Measurements from ENCODE around the gene OPA3.
A peak's percentile ranks its signal among the peaks of the same experiment; 100 is the strongest.

Gene OPA3

DNA sequence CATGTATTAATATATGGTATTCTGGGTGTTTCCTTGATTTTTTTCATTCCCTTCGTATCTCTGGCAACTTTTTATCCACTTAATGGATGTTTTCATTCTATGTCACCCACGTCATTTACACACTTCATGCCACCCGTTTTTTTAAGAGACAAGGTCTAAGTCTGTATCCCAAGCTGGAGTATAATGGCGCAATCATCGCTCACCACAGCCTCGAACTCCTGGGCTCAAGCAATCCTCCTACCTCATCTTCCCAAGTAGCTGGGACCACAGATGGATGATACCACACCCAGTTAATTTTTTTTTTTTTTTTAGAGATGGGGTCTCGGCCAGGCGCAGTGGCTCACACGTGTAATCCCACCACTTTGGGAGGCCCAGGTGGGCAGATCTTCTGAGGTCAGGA, 80.7 kb downstream of the OPA3 start:
- no peak for DNase-seq (ENCODE audit: low spot score)

DNA sequence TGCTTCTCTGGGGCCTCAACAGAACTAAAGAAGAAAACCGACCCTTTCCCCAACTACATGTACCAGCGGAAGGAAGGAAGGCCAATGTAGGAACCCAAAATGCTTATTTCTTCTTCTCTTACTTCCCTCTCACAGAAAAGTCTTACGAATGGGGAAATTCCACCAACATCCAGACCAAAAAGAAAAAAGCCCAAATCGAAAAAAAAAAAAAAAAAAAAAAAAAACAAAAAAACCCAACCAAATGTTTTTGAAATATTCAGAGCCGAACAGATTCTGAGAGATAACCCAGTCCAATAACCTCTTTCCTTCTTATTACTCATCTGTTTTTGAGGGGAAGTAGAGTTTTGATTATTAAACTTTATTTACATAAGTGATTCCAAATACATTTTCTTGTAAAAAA, 82.5 kb downstream of the OPA3 start:
- DNase-seq (ENCODE audit: low spot score): no peak

DNA sequence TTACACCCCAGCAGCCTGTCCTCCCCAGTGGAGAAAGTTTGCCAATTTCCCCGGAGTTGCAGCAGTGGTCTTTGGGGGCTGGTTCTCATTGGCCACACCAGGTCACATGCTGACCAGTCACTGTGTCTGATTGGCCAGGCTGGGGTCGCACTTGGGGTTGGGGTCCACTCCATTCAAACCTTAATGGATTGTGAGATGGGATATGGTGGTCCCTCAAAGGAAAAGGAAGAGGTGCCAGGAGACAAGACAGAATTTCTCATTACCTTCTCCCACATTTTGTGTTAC, 82.9 kb downstream of the OPA3 start:
- no peak for DNase-seq (ENCODE audit: low spot score)

DNA sequence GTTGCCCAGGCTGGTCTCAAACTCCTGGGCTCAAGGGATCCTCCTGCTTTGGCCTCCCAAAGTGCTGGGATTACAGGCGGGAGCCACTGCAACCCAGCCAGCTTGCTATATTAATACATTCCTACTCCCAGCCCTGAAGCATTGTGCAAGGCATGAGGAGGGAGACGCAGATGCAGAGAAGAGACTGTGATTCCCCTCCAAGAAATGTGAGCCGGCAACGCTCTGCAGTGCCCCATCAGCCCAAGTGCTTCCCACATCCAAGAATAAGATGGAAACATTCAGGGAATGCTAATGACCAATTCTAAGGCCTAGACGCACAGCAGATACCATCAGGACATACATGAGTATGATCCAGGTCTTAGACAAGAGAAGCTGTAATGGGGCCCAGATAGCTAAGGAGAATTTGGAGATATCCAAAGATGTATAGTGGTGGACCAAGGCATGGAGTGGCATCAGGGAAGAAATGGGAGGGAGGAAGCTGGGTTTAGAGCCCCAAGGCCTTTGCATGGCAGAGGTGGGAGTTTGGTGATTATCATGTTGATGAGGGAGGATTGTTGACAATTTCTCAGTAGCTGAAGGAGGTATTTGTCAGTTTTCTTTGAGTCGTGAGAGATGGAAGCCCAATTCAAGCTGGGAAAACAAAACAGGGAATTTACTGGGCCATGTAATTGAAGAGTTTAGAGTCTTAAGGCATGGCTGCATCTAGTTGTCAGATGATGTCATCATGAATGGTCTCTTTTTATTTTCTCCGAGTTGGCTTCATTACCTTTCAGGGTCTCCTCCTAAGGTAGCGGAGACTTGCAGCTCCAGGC, 83.5 kb downstream of the OPA3 start:
- DNase-seq (ENCODE audit: low spot score): no peak

DNA sequence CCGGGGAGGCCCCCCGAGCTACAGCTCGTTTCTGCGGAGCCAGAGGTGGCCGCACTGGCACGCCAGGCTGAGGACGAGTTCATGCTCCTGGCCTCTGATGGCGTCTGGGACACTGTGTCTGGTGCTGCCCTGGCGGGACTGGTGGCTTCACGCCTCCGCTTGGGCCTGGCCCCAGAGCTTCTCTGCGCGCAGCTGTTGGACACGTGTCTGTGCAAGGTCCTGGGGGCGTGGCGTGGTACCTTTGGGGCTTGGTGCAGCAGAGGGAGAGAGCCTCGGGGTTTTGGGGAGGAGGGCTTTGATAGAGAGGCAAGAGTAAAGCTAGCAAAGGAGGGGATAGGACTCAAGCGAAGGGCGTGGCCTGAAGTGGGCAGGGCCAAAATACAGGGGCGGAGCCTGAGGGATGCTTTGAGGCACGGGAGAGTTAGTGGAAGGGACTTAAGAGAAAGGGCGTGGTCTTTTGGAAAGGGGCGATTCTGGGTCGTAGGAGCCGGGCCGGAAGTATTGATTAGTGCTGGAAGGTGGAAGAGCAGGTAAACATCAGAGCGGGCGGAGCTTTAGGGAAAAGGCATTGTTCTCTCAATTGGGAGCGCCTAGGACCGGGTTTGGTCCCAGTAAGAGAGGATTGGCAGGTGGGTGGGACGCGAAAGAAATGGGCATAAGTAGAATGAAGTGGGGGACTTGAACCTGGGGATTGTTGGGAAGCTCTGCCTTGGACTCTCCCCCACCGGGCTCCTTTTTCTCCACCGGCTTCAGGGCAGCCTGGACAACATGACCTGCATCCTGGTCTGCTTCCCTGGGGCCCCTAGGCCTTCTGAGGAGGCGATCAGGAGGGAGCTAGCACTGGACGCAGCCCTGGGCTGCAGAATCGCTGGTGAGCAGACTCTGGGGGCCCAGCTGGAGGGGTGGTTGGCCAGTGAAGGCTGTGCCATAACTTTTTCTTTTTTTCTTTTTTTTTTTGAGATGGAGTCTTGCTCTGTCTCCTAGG, 85.1 kb downstream of the OPA3 start:
- peak; percentile 36 for DNase-seq (ENCODE audit: low spot score)

DNA sequence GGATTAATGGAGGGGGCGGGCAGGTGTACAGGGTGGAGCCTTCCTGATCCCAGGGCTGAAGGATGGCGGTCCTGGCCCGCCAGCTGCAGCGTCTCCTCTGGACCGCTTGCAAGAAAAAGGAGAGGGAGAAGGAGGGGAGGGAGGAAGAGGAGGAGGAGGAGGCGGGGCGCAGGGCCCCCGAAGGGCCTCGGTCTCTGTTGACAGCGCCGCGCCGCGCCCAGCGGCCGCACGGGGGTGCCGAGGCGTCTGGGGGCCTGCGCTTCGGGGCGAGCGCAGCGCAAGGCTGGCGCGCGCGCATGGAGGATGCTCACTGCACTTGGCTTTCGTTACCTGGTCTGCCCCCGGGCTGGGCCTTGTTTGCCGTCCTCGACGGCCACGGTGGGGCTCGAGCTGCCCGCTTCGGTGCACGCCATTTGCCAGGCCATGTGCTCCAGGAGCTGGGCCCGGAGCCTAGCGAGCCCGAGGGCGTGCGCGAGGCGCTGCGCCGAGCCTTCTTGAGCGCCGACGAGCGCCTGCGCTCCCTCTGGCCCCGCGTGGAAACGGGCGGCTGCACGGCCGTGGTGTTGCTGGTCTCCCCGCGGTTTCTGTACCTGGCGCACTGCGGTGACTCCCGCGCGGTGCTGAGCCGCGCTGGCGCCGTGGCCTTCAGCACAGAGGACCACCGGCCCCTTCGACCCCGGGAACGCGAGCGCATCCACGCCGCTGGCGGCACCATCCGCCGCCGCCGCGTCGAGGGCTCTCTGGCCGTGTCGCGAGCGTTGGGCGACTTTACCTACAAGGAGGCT, 86.0 kb downstream of the OPA3 start, which contains the start of gene PPM1N:
Gene PPM1N (plus strand): TSS at position 33 of the 785 bp plus-strand sequence. CDS start 30 bp downstream, at position 63.
- DNase-seq (ENCODE audit: low spot score): peak; percentile 39

DNA sequence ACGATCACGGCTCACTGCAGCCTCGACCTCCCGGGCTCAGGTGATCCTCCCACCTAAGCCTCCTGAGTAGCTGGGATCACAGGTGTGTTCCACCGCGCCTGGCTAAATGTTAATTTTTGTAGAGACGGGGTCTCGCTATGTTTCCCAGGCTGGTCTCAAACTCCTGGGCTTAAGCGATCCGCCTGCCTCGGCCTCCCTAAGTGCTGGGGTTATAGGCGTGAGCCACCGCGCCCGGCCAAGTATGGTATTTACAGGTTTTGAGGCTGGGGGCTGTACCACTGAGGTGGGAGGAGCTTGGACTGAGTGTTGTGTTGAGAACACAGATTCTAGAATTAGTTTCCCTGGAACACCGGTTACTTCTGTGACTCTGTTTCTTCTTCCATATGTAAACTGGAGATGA, 86.8 kb downstream of the OPA3 start:
- no peak for DNase-seq (ENCODE audit: low spot score)

DNA sequence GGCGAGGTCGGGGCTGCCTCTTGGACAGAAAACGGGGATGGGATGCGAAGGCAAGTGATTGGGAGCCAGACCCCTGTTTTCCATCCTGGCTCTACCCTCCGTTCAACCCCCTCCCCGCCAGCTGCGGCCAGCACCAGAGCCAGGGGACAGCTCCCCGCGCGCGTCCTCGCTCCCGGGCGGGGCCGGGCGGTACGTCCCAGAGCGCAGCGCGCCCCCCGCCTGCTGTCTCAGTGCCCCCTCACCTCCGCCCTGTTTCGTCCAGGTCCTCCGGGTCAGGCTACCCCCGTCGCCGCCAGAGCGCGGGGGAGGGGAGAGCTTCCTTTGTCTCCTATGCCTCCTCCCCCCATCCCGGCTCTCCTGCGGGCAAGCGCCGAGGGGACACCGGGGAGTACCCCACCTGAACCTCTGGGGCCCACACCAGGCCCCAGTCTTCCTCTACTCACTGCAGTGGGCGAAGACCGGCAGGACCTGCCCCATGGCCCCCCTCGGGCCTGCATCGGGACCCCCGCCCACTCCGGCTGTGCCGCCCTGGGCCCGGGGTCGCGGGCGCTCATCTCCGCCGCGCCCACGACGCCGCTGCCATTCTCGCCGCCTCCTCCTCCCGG, 88.2 kb downstream of the OPA3 start:
- DNase-seq (ENCODE audit: low spot score): peak; percentile 52

DNA sequence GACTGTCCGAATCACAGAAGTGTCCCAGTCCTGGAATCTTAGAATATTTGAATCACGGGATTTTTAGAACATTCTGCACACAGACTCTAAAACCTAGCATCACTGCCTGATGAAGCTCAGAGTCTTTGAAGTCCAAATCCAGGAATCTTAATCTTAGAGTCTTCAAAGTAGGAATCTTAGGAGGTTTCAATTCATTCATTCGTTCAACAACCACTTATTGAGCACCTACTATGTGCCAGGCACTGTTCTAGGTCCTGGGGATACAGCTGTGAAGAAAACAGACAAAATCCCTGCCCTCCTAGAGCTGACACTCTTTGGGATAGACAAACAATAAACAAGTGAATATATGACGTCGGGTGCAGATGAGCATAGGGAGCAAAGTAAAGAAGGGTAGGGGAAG, 89.4 kb downstream of the OPA3 start:
- no peak for DNase-seq (ENCODE audit: low spot score)

DNA sequence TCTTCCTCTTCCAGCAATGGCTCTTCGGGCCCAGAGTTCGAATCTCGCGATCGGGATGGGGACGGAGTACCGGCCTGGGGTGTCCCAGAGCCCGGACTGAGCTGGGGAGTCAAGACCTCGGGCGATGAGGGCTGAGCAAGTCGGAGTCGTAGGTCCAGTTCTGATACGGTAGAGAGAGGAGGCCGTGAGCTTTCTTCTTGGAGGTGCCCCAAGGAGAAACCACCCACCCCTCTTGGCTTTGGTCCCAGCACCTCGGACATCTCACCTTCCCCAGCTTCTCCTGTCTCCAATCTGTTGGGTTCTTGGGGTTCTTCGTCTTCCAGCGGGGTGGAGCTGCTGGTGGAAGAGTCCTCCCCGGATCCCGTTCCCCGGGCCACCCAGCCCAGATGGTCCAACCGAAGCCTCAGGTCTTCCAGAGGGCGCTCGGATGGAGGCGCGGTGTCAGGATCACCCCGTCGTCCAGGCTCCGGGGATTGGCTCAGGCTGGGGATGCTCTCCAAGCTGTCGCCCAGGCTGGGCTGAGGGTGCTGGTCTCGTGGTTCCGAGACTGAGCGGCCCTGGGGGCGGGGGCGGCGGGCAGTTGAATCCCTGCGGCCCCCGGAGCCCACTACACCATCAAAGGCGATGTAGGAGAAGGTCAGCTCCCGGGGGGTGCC, 90.2 kb downstream of the OPA3 start:
- DNase-seq (ENCODE audit: low spot score): no peak

DNA sequence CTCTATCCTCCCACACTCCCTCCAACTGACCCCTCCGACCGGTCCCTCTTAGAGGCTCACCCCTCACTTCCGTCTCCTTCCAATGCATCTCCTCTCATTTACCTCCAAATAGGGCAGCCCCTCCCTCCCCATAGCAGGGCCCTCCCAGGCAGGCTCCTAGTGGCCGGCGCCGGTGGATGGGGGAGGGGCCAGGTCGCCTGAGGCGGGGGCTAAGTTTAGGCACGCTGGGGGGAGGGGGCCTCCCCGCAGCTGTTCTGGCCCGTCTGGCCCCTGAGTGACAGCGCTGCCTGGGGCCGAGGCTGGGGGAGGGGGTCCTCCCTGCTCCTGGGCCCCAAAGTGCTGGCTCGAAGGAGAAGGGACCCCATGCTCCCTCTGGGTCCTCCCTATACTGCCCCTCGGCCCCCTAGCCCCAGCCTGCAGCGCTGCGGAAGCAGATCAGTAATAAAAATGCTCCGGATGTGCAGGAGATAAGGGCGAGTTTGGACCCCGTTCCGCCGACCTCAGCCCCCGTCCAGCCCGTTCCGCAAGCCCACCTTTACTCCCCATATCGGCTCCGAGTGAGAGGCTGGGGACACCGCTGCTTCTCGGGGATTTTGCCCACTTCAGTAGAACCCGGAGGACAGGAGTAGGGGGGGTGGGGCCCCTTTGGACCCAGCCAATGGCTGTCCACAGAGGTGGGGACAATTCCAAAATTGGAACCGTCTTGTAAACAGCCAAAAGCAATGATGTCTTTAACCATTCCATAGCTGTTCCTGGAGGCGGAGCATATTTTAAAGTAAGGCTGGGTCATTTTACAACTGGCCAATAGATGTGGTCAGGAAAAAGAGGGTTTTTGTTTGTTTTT, 91.8 kb downstream of the OPA3 start:
- peak; percentile 69 for DNase-seq (ENCODE audit: low spot score)

DNA sequence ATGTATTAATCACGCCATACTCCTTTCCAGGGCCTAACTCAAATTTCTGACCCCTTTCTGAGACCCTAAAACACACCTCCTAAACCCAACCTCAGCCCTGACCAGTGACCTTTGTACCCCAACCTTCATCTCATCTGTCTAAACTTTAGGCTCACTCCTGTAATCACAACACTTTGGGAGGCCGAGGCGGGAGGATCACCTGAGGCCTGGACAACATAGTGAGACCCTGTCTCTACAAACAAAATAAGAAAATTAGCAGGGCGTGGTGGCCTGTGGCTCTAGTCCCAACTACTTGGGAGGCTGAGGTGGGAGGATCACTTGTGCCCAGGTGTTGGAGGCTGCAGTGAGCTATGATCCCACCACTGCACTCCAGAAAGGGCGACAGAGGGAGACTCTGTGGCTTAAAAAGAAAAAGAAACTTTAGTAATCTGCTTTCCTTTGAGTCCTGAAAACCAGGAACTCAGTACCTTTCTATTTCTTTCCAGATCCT, 92.4 kb downstream of the OPA3 start:
- no peak for DNase-seq (ENCODE audit: low spot score)

DNA sequence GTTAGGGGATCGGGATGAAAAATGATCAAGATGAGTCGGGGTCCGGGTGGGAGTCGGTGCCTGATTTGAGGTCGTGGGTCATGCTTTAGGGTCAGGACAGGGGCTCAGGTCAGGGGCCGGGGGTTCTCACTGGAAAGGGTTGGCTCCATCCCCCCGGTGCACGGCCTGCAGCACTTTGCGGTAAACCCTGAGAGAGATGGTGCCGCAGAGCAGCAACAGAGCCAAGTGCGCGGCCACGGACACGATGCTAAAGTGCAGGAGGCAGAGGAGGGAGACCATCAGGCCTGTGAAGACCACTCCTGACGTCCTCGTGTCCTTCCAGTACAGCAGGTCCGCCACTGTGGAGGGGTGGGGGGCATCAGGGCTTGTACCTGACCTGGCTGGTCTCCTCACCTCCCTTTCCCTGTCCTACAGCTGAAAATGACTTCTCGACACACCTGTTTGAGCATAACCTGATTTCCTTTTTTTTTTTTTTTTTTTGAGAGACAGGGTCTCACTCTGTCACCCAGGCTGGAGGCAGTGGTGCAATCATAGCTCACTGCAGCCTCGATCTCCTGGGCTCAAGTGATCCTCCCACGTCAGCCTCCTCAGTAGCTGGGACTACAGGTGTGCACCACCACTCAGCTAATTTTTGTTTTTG, 95.3 kb downstream of the OPA3 start:
- DNase-seq (ENCODE audit: low spot score): no peak

DNA sequence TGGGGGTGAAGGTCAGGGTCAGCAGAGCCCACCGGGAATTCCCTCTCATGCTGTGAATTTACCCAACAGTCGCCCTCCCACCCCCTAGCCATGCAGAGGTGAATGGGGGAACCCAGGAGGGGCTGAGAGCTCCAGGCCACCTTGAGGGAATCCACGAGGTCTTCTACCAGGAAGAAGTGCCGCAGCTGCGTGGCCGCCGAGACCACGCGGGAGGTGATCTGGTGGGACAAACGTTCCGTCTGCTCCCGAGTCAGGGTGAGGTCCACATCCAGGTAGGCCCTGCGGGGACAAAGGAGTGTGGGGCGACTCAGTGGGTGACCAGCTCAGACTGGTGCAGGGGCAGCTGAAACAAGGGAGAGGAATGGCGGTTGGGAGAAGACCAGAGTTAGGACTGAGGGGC, 95.9 kb downstream of the OPA3 start:
- DNase-seq (ENCODE audit: low spot score): no peak

DNA sequence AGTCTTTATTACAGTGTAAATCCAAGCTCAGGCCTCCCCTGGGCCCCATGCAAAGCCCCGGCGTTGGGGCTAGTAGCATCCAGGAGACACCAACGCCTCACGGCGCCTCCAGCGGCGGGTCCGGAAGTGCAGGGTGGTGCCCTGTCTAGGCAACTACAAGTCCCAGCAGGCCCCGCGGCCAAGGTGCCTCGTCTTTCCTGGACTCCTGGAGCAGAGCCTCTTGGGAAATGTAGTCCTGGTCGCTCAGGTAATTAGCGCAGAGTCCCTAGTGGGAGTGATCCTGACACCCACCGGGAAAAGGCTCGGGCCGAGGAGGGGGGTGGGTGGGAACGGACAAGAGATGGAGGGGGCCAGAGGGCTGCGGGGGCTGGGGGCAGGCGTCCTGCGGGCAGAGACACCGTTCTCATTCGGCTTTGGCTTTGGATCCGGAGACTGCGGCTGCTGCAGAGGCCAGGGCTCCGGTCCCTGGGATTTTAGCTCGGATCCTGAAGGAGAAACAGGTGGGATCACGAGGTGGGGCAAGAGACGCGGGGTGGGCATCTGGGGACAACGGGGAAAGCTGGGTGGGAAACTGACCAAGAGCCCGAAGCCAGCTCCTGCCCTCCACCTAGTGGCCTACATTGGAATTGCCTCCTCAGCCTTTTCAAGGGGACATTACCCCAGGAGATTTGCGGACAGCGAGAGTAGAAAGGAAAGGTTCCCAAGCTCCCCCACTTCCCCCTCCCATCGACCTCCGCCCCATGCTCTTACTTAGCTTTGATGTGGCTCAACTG, 99.1 kb downstream of the OPA3 start:
- DNase-seq (ENCODE audit: low spot score): peak; percentile 92

DNA sequence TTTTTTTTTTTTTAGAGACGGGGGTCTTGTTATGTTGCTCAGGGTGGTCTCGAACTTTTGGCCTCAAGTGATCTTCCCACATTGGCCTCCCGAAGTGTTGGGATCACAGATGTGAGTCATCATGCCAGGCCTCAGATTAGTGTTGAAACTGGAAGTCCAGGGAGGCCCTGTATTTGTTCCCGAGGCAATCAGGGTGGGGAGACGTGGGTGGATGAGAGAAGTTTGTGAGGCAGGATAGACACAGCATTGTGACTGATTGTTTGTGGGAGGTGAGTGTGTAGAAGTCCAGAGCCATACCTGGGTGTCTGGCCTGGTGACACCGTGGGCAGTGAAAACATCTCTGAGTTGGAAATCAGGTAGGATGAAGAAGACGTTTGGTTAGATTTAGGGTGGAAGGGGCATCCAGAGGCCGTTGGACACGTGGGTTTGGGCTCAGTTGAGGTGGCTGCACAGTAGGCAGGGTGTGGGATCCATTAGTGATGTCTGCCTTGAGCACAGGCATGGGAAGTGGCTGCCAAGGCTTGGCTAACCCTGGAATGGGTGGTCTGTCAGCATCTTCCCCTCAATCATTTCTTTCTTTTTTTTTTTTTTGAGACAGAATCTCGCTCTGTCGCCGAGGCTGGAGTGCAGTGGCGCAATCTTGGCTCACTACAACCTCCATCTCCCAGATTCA, 100.2 kb downstream of the OPA3 start:
- DNase-seq (ENCODE audit: low spot score): no peak

DNA sequence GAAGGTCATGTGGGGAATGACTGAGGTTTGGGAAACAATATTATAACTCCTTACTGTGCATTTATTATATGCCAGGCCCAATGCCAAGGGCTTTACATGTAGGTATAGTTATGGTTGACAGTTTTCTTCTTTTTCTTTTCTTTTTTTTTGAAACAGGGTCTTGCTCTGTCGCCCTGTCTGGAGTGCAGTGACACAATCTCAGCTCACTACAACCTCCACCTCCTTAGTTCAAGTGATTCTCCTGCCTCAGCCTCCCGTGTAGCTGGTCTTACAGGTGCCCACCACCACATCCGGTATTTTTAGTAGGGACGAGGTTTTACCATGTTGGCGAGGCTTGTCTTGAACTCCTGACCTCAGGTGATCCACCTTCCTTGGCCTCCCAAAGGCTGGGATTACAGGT, 101.6 kb downstream of the OPA3 start:
- DNase-seq (ENCODE audit: low spot score): no peak

DNA sequence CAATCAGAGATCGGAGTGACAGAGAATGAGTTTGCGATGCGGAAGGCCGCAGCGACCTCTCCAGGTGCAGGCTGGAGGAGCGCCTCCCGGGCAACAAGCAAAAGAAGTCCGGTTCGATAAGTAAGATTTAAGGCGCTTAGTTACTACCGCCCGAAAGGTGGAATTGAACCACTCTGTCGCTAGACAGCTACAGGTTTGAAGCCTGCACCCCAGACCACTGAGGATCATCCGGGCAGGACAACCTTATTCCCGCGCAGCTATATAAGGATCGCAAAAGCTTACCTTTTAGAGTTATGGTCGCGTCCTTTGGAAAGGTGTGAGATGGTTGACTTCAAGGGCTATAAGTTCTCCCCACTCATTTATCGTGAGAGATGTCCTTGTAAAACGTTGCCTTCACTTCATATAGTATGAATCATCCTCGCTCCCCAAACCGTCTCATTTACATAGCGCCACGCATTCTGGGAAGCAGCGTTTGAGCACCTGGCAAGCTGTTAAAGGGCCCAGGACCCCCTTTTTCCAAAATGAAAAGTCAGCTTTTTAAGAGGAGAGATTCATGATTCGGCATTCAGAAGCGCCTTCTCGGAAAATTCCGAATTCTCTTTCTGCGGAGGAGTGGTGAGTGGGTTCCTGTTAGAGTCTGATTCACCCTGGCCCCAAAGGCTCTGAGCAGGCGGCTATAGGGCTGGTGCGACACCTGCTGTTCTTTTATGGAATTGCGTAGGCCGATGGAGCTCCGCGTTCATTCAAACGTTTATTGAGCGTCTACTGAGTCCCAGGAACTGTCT, 106.0 kb downstream of the OPA3 start:
- DNase-seq (ENCODE audit: low spot score): peak; percentile 80

All from GM03348 (cell line).